HT-29 (cell line): ENCODE results near the gene TSNAXIP1. TPM values are rescaled to one million over a fixed set of nuclear protein-coding genes. Genes with fewer than 3 reads are reported as not detected.

Source experiments
- DNase-seq: peaks from one replicate; pipeline ENCODE4 v3.0.0-alpha.2; 2015; ENCODE audit warnings: low spot score
- total RNA-seq: library from RNA; depleted of rRNA; stranded (reverse); fragments of >200 nt; shearing (Covaris generic); gene quantifications from 2 replicates; pipeline ENCODE4 v1.2.3, GENCODE V29; 2014; rRNA removed

TSNAXIP1 gene
- total RNA-seq = 1.1 TPM in 1 of 2 replicates, not detected in the other

- DNase-seq = peak; percentile 99
Measured at GRCh38 chr16:67806428-67807147, at the start of gene TSNAXIP1, which contains the start of gene RANBP10. Gene TSNAXIP1 (plus strand): TSS chr16:67806889. CDS start chr16:67807150, 261 bp downstream. Gene RANBP10 (minus strand): TSS chr16:67806560. CDS start chr16:67806536, 24 bp downstream.

- DNase-seq = no peak
Measured at GRCh38 chr16:67758006-67758405, 48.7 kb upstream of the TSNAXIP1 start.

- no peak for DNase-seq
Measured at GRCh38 chr16:67758966-67759365, 47.7 kb upstream of the TSNAXIP1 start.

DNA sequence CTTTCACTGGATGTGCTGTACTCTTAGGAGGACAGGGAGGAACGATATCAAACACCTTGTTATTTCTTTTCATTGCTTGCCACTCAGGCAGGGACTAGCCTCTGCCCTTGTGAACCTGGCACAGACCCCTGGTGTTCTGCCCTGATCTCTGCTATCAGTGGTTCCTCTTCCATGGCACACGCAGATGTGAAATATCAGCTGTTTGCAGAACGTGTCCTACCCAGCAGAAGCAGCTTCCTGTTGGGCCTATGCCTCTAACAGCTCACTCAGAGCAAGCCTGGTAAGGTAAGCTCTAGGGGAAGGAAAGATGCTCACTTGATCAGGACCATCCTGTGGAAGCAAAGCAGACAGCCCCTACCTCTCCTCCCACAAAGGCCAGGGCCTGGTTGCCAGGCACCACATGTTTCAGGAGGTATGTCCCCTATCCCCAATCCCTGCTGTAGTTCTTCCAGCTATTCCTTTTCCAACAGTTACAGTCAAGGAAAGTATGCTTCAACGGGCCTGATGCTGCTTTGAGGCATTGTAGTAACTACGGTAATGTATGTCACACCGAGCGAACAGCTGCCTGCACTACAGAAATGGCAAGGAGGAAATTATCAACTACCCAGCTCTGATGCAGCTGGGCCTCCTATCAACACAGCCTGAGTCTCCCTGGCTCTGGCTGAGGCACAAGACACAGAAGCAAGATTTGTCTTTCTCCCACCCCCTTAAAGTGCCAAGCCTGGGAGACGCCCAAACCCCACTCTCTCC, 46.3 kb upstream of the TSNAXIP1 start:
- DNase-seq = no peak

DNA sequence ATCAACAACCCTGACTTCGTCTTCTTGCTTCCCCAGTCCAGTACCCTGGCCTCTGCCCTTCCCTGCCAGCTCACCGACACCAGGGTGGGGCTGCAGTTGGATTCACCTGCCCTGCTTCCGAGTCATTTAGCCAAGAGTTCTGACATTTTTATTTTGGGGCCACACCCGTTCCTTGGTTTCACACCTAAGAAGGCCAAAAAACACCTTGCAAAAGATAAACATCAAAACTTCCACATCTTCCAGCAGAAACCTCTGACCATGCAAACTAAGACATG, 45.8 kb upstream of the TSNAXIP1 start:
- DNase-seq = no peak

- DNase-seq = no peak
Measured at GRCh38 chr16:67761924-67762323, 44.8 kb upstream of the TSNAXIP1 start.

- no peak for DNase-seq
Measured at GRCh38 chr16:67762385-67762784, 44.3 kb upstream of the TSNAXIP1 start.

- no peak for DNase-seq
Measured at GRCh38 chr16:67763066-67763465, 43.6 kb upstream of the TSNAXIP1 start.

GRCh38 chr16:67764158-67764667, 42.5 kb upstream of the TSNAXIP1 start:
- no peak for DNase-seq

GRCh38 chr16:67766291-67766690, 40.4 kb upstream of the TSNAXIP1 start:
- no peak for DNase-seq

- no peak for DNase-seq
Measured at GRCh38 chr16:67767953-67768352, 38.7 kb upstream of the TSNAXIP1 start.

GRCh38 chr16:67770346-67770991, 36.2 kb upstream of the TSNAXIP1 start:
- no peak for DNase-seq

GRCh38 chr16:67773099-67773498, 33.6 kb upstream of the TSNAXIP1 start:
- no peak for DNase-seq

DNA sequence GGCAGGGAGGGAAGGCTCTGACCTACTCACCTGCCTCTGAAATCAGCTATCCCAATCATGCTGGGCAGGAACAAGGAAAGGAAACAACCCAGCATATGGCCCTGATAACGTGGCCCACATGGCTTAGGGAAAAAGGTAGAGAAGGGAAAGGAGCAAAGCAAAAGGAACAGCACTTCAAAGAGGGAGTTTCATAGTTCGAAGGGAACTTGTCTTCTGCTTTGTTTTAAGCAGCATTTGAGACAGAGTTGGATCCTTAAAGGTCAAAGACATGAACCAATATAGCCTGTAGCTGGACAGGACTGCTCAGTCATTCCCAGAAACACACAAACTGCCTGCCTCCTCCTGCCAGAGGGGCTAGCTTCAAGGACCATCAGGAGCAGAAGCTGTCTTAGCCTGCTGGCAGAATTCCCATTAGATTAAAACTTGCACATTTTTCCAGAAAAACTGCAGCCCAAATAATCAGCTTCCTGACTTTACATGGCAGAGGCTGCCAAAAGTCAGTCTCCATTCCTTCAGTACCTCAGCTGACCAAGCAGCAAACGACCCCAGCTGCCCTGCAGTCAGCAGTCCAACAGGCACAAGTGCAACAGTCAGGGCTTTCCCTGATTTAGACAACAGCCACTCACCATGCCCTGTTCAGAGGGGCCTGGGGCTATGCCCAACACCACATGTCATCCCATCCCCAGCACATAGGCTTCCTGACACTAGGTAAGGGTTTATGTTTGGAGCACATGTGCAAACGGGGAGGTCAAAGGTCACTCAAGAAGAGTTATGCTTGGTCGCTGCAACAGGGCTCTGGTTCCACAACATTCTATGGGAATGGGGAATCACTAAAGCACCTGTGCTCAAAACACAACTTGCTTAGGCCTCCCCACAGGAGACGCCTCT, 32.9 kb upstream of the TSNAXIP1 start:
- DNase-seq = no peak

DNA sequence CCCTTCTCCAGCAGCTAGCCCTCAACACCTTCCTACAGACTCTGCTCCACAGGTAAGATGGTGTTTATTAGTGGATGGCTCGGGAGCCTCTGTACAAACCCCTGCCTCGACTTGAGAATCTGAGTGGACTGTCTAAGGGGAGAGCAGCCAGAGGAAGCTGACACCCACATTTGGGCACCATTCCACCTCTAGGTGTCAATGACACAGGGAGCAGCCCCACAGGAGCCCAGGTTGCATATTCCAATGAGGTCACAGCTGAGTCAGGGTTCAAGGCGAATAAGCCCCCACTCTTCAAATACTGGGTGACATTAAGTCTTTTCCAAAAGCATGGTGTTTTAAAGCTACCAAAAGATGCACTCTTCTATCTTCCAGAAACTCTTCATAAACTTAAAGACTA, 32.2 kb upstream of the TSNAXIP1 start:
- no peak for DNase-seq

DNA sequence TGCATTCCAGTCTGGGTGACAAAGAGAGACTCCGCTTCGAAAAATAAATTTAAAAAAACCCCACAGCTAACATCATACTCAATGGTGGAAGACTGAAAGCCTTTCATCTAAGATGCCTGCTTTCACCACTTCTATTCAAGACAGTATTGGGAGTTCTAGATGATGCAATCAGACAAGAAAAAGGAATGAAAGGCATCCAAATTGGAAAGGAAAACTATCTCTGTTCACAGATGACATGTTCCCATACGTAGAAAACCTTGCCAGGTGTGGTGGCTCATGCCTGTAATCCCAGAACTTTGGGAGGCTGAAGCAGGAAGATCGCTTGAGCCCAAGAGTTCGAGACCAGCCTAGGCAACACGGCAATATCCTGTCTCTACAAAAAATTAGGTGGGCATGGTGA, 31.4 kb upstream of the TSNAXIP1 start:
- no peak for DNase-seq

DNA sequence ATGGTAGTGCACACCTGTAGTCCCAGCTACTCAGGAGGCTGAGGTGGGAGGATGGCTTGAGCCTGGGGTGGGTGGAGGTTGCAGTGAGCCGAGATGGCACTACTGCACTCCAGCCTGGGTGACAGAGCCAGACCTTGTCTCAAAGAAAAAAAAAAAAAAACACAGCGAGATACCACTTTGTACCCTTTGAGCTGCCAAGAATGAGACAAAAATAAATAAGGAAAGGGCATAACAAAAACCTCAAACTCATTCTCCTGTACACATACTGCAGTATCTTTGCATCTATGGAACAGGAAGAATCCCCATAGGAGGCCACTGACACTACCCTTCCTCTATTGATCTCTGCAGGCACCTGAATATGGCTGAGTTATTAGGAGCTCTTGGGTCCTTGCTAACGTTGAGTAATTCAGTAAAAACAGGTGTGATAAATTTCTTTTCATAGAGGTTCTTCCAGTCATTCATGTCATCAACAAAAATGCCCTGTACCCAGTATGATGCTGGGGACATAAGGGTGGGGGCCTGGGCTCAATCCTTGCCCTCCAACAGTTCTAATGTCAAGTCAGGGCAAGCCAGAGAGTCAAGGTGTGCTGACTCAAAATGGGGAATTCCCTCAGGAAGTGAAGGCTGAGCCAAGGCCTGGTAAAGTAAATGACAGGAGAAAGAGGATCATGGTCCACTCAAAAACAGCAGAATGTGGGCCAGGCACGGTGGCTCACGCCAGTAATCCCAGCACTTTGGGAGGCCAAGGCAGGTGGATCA, 27.3 kb upstream of the TSNAXIP1 start:
- DNase-seq = no peak

GRCh38 chr16:67780847-67781564, 25.7 kb upstream of the TSNAXIP1 start:
- DNase-seq = no peak

DNA sequence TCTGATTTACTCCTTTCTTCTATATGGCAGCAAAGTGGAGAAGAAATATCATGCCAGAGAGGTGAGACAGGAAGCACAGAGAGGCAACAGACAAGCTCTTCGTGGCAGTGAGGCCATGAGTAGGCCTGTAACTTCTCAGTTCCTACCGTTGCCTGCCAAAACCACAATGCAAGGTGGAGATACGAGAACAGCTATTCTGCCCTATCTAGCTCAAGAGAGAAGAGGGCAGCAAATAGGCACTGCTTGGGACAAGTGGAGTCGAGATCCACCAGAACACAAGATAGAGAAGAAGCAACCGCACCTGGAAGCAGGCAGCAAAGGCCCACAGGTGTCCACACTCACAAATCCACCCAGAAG, 25.1 kb upstream of the TSNAXIP1 start:
- no peak for DNase-seq
